Smooth muscle cell (in vitro differentiated cells): ENCODE data around the gene MRPL32. TPM values are rescaled to one million over a fixed set of nuclear protein-coding genes. Genes with fewer than 3 reads are reported as not detected.

Experiments
- DNase-seq: peaks from one replicate; lab custom pipeline; 2025; ENCODE audit not compliant: unreplicated experiment; lab: John Stamatoyannopoulos, UW
- H2AFZ ChIP-seq: fragments of 200-600 bp; sonication (generic); 2 replicates; pipeline ENCODE4 v1.6.0; 2016; ENCODE audit warnings: antibody characterized with exemption, low read depth, mild to moderate bottlenecking
- H3F3A ChIP-seq: fragments of 200-600 bp; sonication (generic); 2 replicates; pipeline ENCODE4 v1.6.0; 2017; ENCODE audit warnings: antibody characterized with exemption, low read depth
- H3K27ac ChIP-seq: fragments of 200-600 bp; sonication (generic); 2 replicates; pipeline ENCODE4 v1.5.1; 2016; ENCODE audit warnings: low read depth, mild to moderate bottlenecking
- H3K27me3 ChIP-seq: fragments of 200-600 bp; sonication (generic); 2 replicates; pipeline ENCODE4 v1.6.1; 2016; ENCODE audit warnings: low read depth, mild to moderate bottlenecking
- H3K36me3 ChIP-seq: fragments of 200-600 bp; sonication (generic); 2 replicates; pipeline ENCODE4 v1.5.1; 2016; ENCODE audit warnings: low read depth
- H3K4me1 ChIP-seq: fragments of 200-600 bp; sonication (generic); 2 replicates; pipeline ENCODE4 v1.5.1; 2016; ENCODE audit warnings: low read depth
- H3K4me2 ChIP-seq: fragments of 200-600 bp; sonication (generic); 2 replicates; pipeline ENCODE4 v1.6.0; 2016; ENCODE audit warnings: mild to moderate bottlenecking
- H3K4me3 ChIP-seq: fragments of 200-600 bp; sonication (generic); 2 replicates; pipeline ENCODE4 v1.5.1; 2016; ENCODE audit warnings: mild to moderate bottlenecking
- H3K79me2 ChIP-seq: fragments of 200-600 bp; sonication (generic); 2 replicates; pipeline ENCODE4 v1.6.0; 2016; ENCODE audit warnings: low read depth, mild to moderate bottlenecking
- H3K9ac ChIP-seq: fragments of 200-600 bp; sonication (generic); 2 replicates; pipeline ENCODE4 v1.6.0; 2016; ENCODE audit warnings: low read depth
- H3K9me3 ChIP-seq: fragments of 200-600 bp; sonication (generic); replicated peaks from 2 replicates; pipeline ENCODE4 v1.5.1; 2016; ENCODE audit warnings: low read depth
- H4K20me1 ChIP-seq: fragments of 200-600 bp; sonication (generic); 2 replicates; pipeline ENCODE4 v1.6.0; 2016; ENCODE audit warnings: low read depth
- WGBS: methylation state at CpG from one replicate; pipeline ENCODE4 v1.1.7; 2016; ENCODE audit warnings: low lambda C conversion rate; 5-methylcytosine and 5-hydroxymethylcytosine counted together
- polyA plus RNA-seq: library from polyadenylated mRNA; unstranded; fragments of >200 nt; fragmentation: Nextera tagmentation; extraction: Ambion mirVana; gene quantifications from 2 replicates; pipeline ENCODE4 v1.2.1, GENCODE V29; 2016
- total RNA-seq: library from RNA; depleted of rRNA; stranded (reverse); fragments of >200 nt; gene quantifications from 2 replicates; pipeline ENCODE4 v1.2.3, GENCODE V29; 2014
- TF ChIP-seq, protein P1 (sequence below): fragments of 200-600 bp; sonication (generic); IDR thresholded peaks from 2 replicates; pipeline ENCODE4 v1.5.1; 2017; ENCODE audit warnings: borderline replicate concordance, mild to moderate bottlenecking, antibody characterized with exemption; ENCODE audit not compliant: insufficient read depth, poor library complexity, severe bottlenecking

Gene MRPL32
- total and polyA plus RNA-seq, 2 experiments from 2014 or later: 59.7 to 82.1 TPM

- no peaks in the 10 kb centered on the region for H3F3A ChIP-seq
- no peak overlapping the region for H3K9ac ChIP-seq
- H3K36me3 ChIP-seq: no peaks in the 10 kb centered on the region
- no peak overlapping the region for H2AFZ ChIP-seq
- H3K79me2 ChIP-seq: no peaks in the 10 kb centered on the region
- no peaks in the 10 kb centered on the region for H4K20me1 ChIP-seq
- no peak for DNase-seq
- 56% methylated on average over 3 of the region's 3 CpGs for WGBS
- no peaks in the 10 kb centered on the region for H3K27me3 ChIP-seq
- TF ChIP-seq, protein P1, sequence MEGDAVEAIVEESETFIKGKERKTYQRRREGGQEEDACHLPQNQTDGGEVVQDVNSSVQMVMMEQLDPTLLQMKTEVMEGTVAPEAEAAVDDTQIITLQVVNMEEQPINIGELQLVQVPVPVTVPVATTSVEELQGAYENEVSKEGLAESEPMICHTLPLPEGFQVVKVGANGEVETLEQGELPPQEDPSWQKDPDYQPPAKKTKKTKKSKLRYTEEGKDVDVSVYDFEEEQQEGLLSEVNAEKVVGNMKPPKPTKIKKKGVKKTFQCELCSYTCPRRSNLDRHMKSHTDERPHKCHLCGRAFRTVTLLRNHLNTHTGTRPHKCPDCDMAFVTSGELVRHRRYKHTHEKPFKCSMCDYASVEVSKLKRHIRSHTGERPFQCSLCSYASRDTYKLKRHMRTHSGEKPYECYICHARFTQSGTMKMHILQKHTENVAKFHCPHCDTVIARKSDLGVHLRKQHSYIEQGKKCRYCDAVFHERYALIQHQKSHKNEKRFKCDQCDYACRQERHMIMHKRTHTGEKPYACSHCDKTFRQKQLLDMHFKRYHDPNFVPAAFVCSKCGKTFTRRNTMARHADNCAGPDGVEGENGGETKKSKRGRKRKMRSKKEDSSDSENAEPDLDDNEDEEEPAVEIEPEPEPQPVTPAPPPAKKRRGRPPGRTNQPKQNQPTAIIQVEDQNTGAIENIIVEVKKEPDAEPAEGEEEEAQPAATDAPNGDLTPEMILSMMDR: no peak
- no peaks in the 10 kb centered on the region for H3K9me3 ChIP-seq
- no peak overlapping the region for H3K4me3 ChIP-seq
- H3K4me2 ChIP-seq: no peak overlapping the region
- H3K27ac ChIP-seq: no peak overlapping the region
- no peaks in the 10 kb centered on the region for H3K4me1 ChIP-seq
Observed at GRCh38 chr7:42902331-42902730, 29.8 kb upstream of the MRPL32 start.

DNA sequence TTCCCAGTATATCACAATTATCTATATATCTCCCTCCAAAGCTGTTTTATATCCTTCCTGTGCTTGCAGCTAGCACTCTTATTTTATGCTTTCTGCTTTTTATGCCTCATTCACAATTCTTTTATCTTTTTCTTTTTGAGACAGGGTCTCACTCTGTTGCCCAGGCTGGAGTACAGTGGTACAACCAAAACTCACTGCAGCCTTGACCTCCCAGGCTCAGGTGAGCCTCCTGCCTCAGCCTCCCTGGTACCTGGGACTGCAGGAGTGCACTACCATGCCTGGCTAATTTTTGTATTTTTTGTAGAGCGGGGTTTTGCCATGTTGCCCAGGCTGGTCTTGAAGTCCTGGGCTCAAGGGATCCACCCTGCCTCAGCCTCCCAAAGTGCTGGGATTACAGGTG is 26.0 kb upstream of the MRPL32 start:
- Histone ChIP-seq H3K4me1 (peaks cover 6% of the 10 kb centered on the region), H3K9me3 (no peaks in the 10 kb centered on the region), H3K27ac (no peak overlapping the region), H3K79me2 (peaks cover 6% of the 10 kb centered on the region), H3K9ac (no peak overlapping the region), H2AFZ (no peak overlapping the region), H3F3A (no peaks in the 10 kb centered on the region), H4K20me1 (no peaks in the 10 kb centered on the region), H3K27me3 (no peaks in the 10 kb centered on the region), H3K36me3 (no peaks in the 10 kb centered on the region), H3K4me2 (no peak overlapping the region), H3K4me3 (no peak overlapping the region)
- no peak for DNase-seq
- TF ChIP-seq, protein P1: no peak
- 91% methylated on average over 1 of the region's 1 CpG for WGBS

DNA sequence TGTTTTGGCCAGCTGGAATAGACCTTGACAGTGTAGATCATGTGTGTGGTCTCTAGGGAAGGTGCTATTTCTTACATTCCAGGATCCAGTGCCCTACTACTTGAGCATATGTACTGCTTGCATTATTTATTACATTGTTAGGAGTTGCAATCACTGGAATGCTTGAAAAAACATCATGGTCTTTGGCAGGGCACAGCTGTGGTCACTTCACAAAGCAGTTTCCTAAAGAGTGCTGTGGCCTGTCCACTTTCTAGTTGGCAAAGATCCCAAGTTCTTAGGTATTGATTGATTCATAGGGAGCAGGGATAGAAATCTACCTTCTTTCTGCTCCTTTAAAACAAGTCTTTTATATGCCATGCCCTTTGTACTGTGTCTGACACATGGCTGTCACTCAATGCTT is 24.9 kb upstream of the MRPL32 start:
- TF ChIP-seq, protein P1: no peak
- no peak for DNase-seq
- H3K4me1 ChIP-seq: peaks cover 10% of the 10 kb centered on the region
- H3K4me2 ChIP-seq: no peak overlapping the region
- no peaks in the 10 kb centered on the region for H3K9me3 ChIP-seq
- H3K4me3 ChIP-seq: no peak overlapping the region
- H4K20me1 ChIP-seq: no peaks in the 10 kb centered on the region
- H3K9ac ChIP-seq: no peak overlapping the region
- H2AFZ ChIP-seq: no peak overlapping the region
- H3K36me3 ChIP-seq: no peaks in the 10 kb centered on the region
- H3K79me2 ChIP-seq: peaks cover 6% of the 10 kb centered on the region
- no peaks in the 10 kb centered on the region for H3K27me3 ChIP-seq
- no peaks in the 10 kb centered on the region for H3F3A ChIP-seq
- no peak overlapping the region for H3K27ac ChIP-seq

- no peak for DNase-seq
- Histone ChIP-seq H3K4me2 (peak overlapping the region; percentile 91), H3K9ac (no peak overlapping the region), H3K9me3 (no peaks in the 10 kb centered on the region), H3K4me1 (peaks cover 23% of the 10 kb centered on the region), H3K79me2 (peaks cover 6% of the 10 kb centered on the region), H3K27ac (no peak overlapping the region), H4K20me1 (no peaks in the 10 kb centered on the region), H3F3A (peaks cover 11% of the 10 kb centered on the region), H3K27me3 (no peaks in the 10 kb centered on the region), H3K4me3 (no peak overlapping the region), H3K36me3 (no peaks in the 10 kb centered on the region), H2AFZ (no peak overlapping the region)
- TF ChIP-seq, protein P1: no peak
- 100% methylated on average over 2 of the region's 2 CpGs for WGBS
Observed at GRCh38 chr7:42910306-42910705, 21.9 kb upstream of the MRPL32 start.
